Measurements from ENCODE around the gene VWC2. TPM values are rescaled to one million over a fixed set of nuclear protein-coding genes. Genes with fewer than 3 reads are reported as not detected.

Gene VWC2
- total RNA-seq: under 0.01 TPM

GRCh38 chr7:49773218-49773935 lies at the start of gene VWC2:
Gene VWC2, plus strand, starts transcription at chr7:49773638. Its CDS starts 1,798 bp downstream, at chr7:49775436.
- H3K36me3 ChIP-seq: no peaks in the 10 kb centered on the region
- H3K9me3 ChIP-seq: no peaks in the 10 kb centered on the region
- TF ChIP-seq POLR2AphosphoS5 (IDR thresholded peaks at IDR 0.05; ENCODE audit: insufficient read depth in 1 of 2, low read depth in 1 of 2) (no peak), CTCF (IDR thresholded peaks at IDR 0.05) (no peak), POLR2A (IDR thresholded peaks at IDR 0.05) (no peak)
- H3K4me1 ChIP-seq: peaks cover 30% of the 10 kb centered on the region
- intact Hi-C loops (cut with DNase I): no loop called here
- peak within 1 kb of the TSS; percentile 47 to 52 for H3K4me3 ChIP-seq
- no peak within 1 kb of the TSS for H3K27ac ChIP-seq
- H3K27me3 ChIP-seq: no peaks in the 10 kb centered on the region
- DNase-seq (ENCODE audit: extremely low spot score in 2 of 2): no peak

- intact Hi-C loops (cut with DNase I): no loop called here
- DNase-seq (ENCODE audit: extremely low spot score in 2 of 2): no peak
- no peaks in the 10 kb centered on the region for H3K9me3 ChIP-seq
- TF ChIP-seq POLR2A (IDR thresholded peaks at IDR 0.05): no peak
- no peak for TF ChIP-seq CTCF (IDR thresholded peaks at IDR 0.05)
- TF ChIP-seq POLR2AphosphoS5 (IDR thresholded peaks at IDR 0.05; ENCODE audit: insufficient read depth in 1 of 2, low read depth in 1 of 2): no peak
- no peaks in the 10 kb centered on the region for H3K27me3 ChIP-seq
- no peak overlapping the region for H3K27ac ChIP-seq
- H3K36me3 ChIP-seq: no peaks in the 10 kb centered on the region
- H3K4me1 ChIP-seq: no peaks in the 10 kb centered on the region
- H3K4me3 ChIP-seq: no peak overlapping the region
Measured at GRCh38 chr7:49724071-49724470, 49.4 kb upstream of the VWC2 start.

GRCh38 chr7:49731836-49732235 lies 41.6 kb upstream of the VWC2 start:
- H3K27ac ChIP-seq: no peak overlapping the region
- no peaks in the 10 kb centered on the region for H3K9me3 ChIP-seq
- no peaks in the 10 kb centered on the region for H3K27me3 ChIP-seq
- no peak for DNase-seq (ENCODE audit: extremely low spot score in 2 of 2)
- intact Hi-C loops (cut with DNase I): no loop called here
- no peak overlapping the region for H3K4me3 ChIP-seq
- H3K4me1 ChIP-seq: no peaks in the 10 kb centered on the region
- no peaks in the 10 kb centered on the region for H3K36me3 ChIP-seq
- no peak for TF ChIP-seq POLR2A (IDR thresholded peaks at IDR 0.05)
- TF ChIP-seq POLR2AphosphoS5 (IDR thresholded peaks at IDR 0.05; ENCODE audit: insufficient read depth in 1 of 2, low read depth in 1 of 2): no peak
- no peak for TF ChIP-seq CTCF (IDR thresholded peaks at IDR 0.05)

GRCh38 chr7:49762666-49763065 lies 10.8 kb upstream of the VWC2 start:
- no peaks in the 10 kb centered on the region for H3K4me1 ChIP-seq
- no peak overlapping the region for H3K27ac ChIP-seq
- H3K9me3 ChIP-seq: no peaks in the 10 kb centered on the region
- intact Hi-C loops (cut with DNase I): no loop called here
- H3K27me3 ChIP-seq: no peaks in the 10 kb centered on the region
- H3K36me3 ChIP-seq: no peaks in the 10 kb centered on the region
- no peak for DNase-seq (ENCODE audit: extremely low spot score in 2 of 2)
- TF ChIP-seq CTCF (IDR thresholded peaks at IDR 0.05) (no peak), POLR2AphosphoS5 (IDR thresholded peaks at IDR 0.05; ENCODE audit: insufficient read depth in 1 of 2, low read depth in 1 of 2) (no peak), POLR2A (IDR thresholded peaks at IDR 0.05) (no peak)
- H3K4me3 ChIP-seq: no peak overlapping the region

GRCh38 chr7:49763791-49764190 lies 9.6 kb upstream of the VWC2 start:
- Histone ChIP-seq H3K4me1 (no peaks in the 10 kb centered on the region), H3K4me3 (no peak overlapping the region), H3K36me3 (no peaks in the 10 kb centered on the region), H3K27ac (no peak overlapping the region), H3K27me3 (no peaks in the 10 kb centered on the region), H3K9me3 (no peaks in the 10 kb centered on the region)
- no peak for DNase-seq (ENCODE audit: extremely low spot score in 2 of 2)
- intact Hi-C loops (cut with DNase I): no loop called here
- TF ChIP-seq POLR2AphosphoS5 (IDR thresholded peaks at IDR 0.05; ENCODE audit: insufficient read depth in 1 of 2, low read depth in 1 of 2): no peak
- TF ChIP-seq POLR2A (IDR thresholded peaks at IDR 0.05): no peak
- TF ChIP-seq CTCF (IDR thresholded peaks at IDR 0.05): no peak
